Thyroid gland (tissue), 4 donors: ENCODE data around the gene PLA2G12A.

Experiments
- CTCF ChIP-seq, 6 experiments: fragments of 200-600 bp in 3 of 6; fragments of 450-650 bp in 3 of 6; sonication (generic) in 3 of 6; IDR thresholded peaks; one replicate each; pipeline ENCODE4 v1.5.1; 2016 to 2019; ENCODE audit warnings: antibody characterized with exemption in 6 of 6, mild to moderate bottlenecking in 2 of 6, inconsistent platforms in 1 of 6, moderate library complexity in 1 of 6
- POLR2A ChIP-seq, 2 donors: fragments of 450-650 bp; IDR thresholded peaks; one replicate each; pipeline ENCODE4 v1.6.1; 2017; ENCODE audit warnings: antibody characterized with exemption in 2 of 2, mild to moderate bottlenecking in 2 of 2, moderate library complexity in 1 of 2

DNA sequence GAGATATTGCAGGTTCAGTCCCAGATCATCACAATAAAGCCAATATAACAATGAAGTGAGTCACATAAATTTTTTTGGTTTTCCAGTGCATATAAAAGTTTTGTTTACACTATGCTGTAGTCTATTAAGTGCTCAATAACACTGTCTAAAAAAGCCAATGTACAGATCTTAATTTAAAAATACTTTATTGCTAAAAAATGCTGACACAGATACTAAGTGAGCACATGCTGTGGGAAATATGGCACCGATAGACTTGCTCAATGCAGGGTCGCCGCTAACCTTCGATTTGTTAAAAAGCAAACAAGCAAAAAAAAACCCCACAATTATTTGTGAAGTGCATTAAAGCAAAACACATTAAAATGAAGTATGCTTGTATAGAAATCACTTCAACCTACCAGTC, 10.3 kb downstream of the PLA2G12A start:
- TF ChIP-seq CTCF (IDR thresholded peaks at IDR 0.05), result no peak
- TF ChIP-seq POLR2A (IDR thresholded peaks at IDR 0.05), result no peak
